ENCODE measurements around the gene STRADB. TPM values are rescaled to one million over a fixed set of nuclear protein-coding genes. Genes with fewer than 3 reads are reported as not detected.
A peak's percentile ranks its signal among the peaks of the same experiment; 100 is the strongest.

STRADB gene
- total RNA-seq, 1 donor from 2014 or later = 24.5 TPM

GRCh38 chr2:201440182-201440581, 11.4 kb upstream of the STRADB start:
- TF ChIP-seq, protein P1, sequence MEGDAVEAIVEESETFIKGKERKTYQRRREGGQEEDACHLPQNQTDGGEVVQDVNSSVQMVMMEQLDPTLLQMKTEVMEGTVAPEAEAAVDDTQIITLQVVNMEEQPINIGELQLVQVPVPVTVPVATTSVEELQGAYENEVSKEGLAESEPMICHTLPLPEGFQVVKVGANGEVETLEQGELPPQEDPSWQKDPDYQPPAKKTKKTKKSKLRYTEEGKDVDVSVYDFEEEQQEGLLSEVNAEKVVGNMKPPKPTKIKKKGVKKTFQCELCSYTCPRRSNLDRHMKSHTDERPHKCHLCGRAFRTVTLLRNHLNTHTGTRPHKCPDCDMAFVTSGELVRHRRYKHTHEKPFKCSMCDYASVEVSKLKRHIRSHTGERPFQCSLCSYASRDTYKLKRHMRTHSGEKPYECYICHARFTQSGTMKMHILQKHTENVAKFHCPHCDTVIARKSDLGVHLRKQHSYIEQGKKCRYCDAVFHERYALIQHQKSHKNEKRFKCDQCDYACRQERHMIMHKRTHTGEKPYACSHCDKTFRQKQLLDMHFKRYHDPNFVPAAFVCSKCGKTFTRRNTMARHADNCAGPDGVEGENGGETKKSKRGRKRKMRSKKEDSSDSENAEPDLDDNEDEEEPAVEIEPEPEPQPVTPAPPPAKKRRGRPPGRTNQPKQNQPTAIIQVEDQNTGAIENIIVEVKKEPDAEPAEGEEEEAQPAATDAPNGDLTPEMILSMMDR (IDR thresholded peaks at IDR 0.05) = no peak
- intact Hi-C loops (cut with DNase I) = no loop called here
- Histone ChIP-seq H3K9me3 (no peaks in the 10 kb centered on the region), H3K27me3 (ENCODE audit: low read depth) (no peaks in the 10 kb centered on the region), H3K4me3 (no peak overlapping the region), H3K36me3 (no peaks in the 10 kb centered on the region), H3K27ac (no peak overlapping the region), H3K4me1 (peaks cover 47% of the 10 kb centered on the region)
- ATAC-seq (peak; percentile 85 to 95), DNase-seq (no peak)

DNA sequence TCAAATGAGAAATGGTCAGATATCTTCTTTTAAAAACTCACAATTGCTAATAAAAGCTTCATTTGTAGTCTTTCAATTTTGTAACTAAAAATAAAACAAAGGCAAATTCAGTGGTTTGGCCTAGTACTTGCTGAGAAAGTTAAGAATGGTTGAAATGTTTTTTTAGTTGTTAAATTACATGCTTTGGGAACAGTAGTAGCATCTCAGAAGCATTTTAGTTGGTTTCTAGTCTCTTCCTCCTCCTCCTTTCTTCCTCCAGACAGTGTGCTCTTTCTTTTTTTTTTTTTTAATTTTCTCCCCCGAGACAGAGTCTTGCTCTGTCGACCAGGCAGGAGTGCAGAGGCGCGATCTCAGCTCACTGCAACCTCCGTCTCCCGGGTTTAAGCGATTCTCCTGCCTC, 10.1 kb upstream of the STRADB start:
- DNase-seq (no peak), ATAC-seq (no peak)
- no peaks in the 10 kb centered on the region for H3K27me3 ChIP-seq (ENCODE audit: low read depth)
- H3K4me1 ChIP-seq = peaks cover 43% of the 10 kb centered on the region
- H3K4me3 ChIP-seq = no peak overlapping the region
- intact Hi-C loops (cut with DNase I) = no loop called here
- H3K27ac ChIP-seq = no peak overlapping the region
- TF ChIP-seq, protein P1 (IDR thresholded peaks at IDR 0.05) = no peak
- no peaks in the 10 kb centered on the region for H3K36me3 ChIP-seq
- no peaks in the 10 kb centered on the region for H3K9me3 ChIP-seq

- Histone ChIP-seq H3K36me3 (no peaks in the 10 kb centered on the region), H3K4me3 (no peak overlapping the region), H3K9me3 (no peaks in the 10 kb centered on the region), H3K27me3 (ENCODE audit: low read depth) (no peaks in the 10 kb centered on the region), H3K4me1 (peaks cover 55% of the 10 kb centered on the region), H3K27ac (no peak overlapping the region)
- intact Hi-C loops (cut with DNase I) = no loop called here
- no peak for DNase-seq
- peak in 1 of 2 donors; percentile 22 for ATAC-seq
- TF ChIP-seq, protein P1 (IDR thresholded peaks at IDR 0.05) = no peak
Observed at GRCh38 chr2:201444746-201445465, 6.6 kb upstream of the STRADB start.

GRCh38 chr2:201447086-201447485, 4.5 kb upstream of the STRADB start:
- intact Hi-C loops (cut with DNase I) = no loop called here
- ATAC-seq (no peak), DNase-seq (no peak)
- Histone ChIP-seq H3K27ac (no peak overlapping the region), H3K36me3 (no peaks in the 10 kb centered on the region), H3K4me1 (peaks cover 56% of the 10 kb centered on the region), H3K9me3 (no peaks in the 10 kb centered on the region), H3K4me3 (no peak overlapping the region), H3K27me3 (ENCODE audit: low read depth) (no peaks in the 10 kb centered on the region)
- TF ChIP-seq, protein P1 (IDR thresholded peaks at IDR 0.05) = no peak

- H3K4me1 ChIP-seq = peaks cover 60% of the 10 kb centered on the region
- intact Hi-C loops (cut with DNase I) = no loop called here
- H3K36me3 ChIP-seq = no peaks in the 10 kb centered on the region
- H3K27ac ChIP-seq = no peak overlapping the region
- no peaks in the 10 kb centered on the region for H3K27me3 ChIP-seq (ENCODE audit: low read depth)
- TF ChIP-seq, protein P1 (IDR thresholded peaks at IDR 0.05) = no peak
- no peaks in the 10 kb centered on the region for H3K9me3 ChIP-seq
- H3K4me3 ChIP-seq = no peak overlapping the region
- ATAC-seq = no peak
- no peak for DNase-seq
Observed at GRCh38 chr2:201448061-201448460, 3.5 kb upstream of the STRADB start.
